Measurements from ENCODE around the gene YIPF5. TPM values are rescaled to one million over a fixed set of nuclear protein-coding genes. Genes with fewer than 3 reads are reported as not detected.

YIPF5 gene
- total RNA-seq, 6 donors from 2014 or later = 9.4 to 45.2 (median 30.9) TPM

DNA sequence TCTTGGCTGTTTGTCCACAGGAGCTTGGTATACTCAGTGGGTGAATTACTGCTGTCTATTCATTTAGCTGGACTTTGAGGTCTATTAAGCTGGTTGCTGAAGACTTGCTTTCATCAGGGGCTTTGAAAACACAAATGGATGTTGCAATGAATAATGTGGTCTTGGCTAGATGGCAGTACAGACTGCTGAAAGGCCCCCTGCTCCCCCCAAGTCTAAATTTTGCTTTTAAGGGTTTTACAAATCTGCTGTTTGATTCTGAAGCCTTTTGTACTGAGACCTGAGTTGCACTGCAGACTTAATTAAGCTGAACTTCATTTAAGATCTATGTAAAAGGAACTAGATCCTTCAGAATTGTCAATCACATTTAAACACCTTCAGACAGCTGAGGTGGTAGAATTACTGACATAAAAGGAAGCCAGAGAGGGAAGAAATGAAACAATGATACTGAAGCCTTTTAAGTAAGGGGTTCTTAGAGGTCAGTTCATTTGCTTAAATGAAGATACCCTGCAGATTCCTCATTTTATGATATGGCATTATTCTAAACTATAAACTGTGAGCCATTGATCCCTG lies 37.5 kb upstream of the YIPF5 start:
- Histone ChIP-seq H3K4me3 (no peak overlapping the region), H3K36me3 (no peaks in the 10 kb centered on the region), H3K27me3 (peaks cover 0 to 8% (median 5%) of the 10 kb centered on the region in 4 donors), H3K27ac (no peak overlapping the region), H3K9me3 (no peaks in the 10 kb centered on the region), H3K4me1 (peaks cover 0 to 7% (median 5%) of the 10 kb centered on the region in 4 donors)
- DNase-seq (no peak), ATAC-seq (ENCODE audit: low FRiP score in 2 of 2) (no peak)
- TF ChIP-seq CTCF (IDR thresholded peaks at IDR 0.05) = no peak
- no peak for TF ChIP-seq EP300 (IDR thresholded peaks at IDR 0.05)
- no peak for TF ChIP-seq POLR2AphosphoS5 (IDR thresholded peaks at IDR 0.05)
- no peak for TF ChIP-seq POLR2A (IDR thresholded peaks at IDR 0.05)

- TF ChIP-seq CTCF (IDR thresholded peaks at IDR 0.05) = no peak
- TF ChIP-seq EP300 (IDR thresholded peaks at IDR 0.05) = no peak
- TF ChIP-seq POLR2AphosphoS5 (IDR thresholded peaks at IDR 0.05) = no peak
- TF ChIP-seq POLR2A (IDR thresholded peaks at IDR 0.05) = no peak
- H3K4me1 ChIP-seq = peaks cover 0 to 9% (median 6%) of the 10 kb centered on the region in 4 donors
- 63 to 67% methylated on average over 2 of the region's 2 CpGs for WGBS, 2 donors
Measured at GRCh38 chr5:144206141-144206540, 35.7 kb upstream of the YIPF5 start.

GRCh38 chr5:144205141-144205551 lies 34.7 kb upstream of the YIPF5 start:
- WGBS, 2 donors = 1% methylated on average over 21 to 26 of the region's 31 CpGs
- H3K9me3 ChIP-seq = no peaks in the 10 kb centered on the region
- H3K4me1 ChIP-seq = peaks cover 0 to 9% (median 6%) of the 10 kb centered on the region in 4 donors
- H3K27ac ChIP-seq = no peak overlapping the region
- peak in 1 of 2 donors; percentile 85 for DNase-seq
- H3K27me3 ChIP-seq = peaks cover 0 to 8% (median 4%) of the 10 kb centered on the region in 4 donors
- ATAC-seq (ENCODE audit: low FRiP score in 2 of 2) = peak; percentile 22 to 71
- H3K36me3 ChIP-seq = no peaks in the 10 kb centered on the region
- TF ChIP-seq CTCF (IDR thresholded peaks at IDR 0.05) = no peak
- TF ChIP-seq EP300 (IDR thresholded peaks at IDR 0.05) = no peak
- TF ChIP-seq POLR2AphosphoS5 (IDR thresholded peaks at IDR 0.05) = no peak
- no peak for TF ChIP-seq POLR2A (IDR thresholded peaks at IDR 0.05)
- H3K4me3 ChIP-seq = peak overlapping the region; percentile 7 to 35 (median 19)

More at GRCh38 chr5:144206141-144206540, 35.7 kb upstream of the YIPF5 start:
- Histone ChIP-seq H3K27me3 (peaks cover 0 to 8% (median 5%) of the 10 kb centered on the region in 4 donors), H3K27ac (no peak overlapping the region), H3K36me3 (no peaks in the 10 kb centered on the region), H3K9me3 (no peaks in the 10 kb centered on the region), H3K4me3 (no peak overlapping the region)
- DNase-seq = no peak
- no peak for ATAC-seq (ENCODE audit: low FRiP score in 2 of 2)

- H3K36me3 ChIP-seq = no peaks in the 10 kb centered on the region
- H3K4me1 ChIP-seq = peaks cover 0 to 9% (median 6%) of the 10 kb centered on the region in 4 donors
- H3K27me3 ChIP-seq = peaks cover 0 to 8% (median 4%) of the 10 kb centered on the region in 4 donors
- ATAC-seq (ENCODE audit: low FRiP score in 2 of 2) = peak; percentile 65 to 84
- H3K4me3 ChIP-seq = no peak overlapping the region
- H3K9me3 ChIP-seq = no peaks in the 10 kb centered on the region
- H3K27ac ChIP-seq = no peak overlapping the region
- no peak for TF ChIP-seq POLR2A (IDR thresholded peaks at IDR 0.05)
- peak; percentile 47 to 79 (median 76) for TF ChIP-seq CTCF (IDR thresholded peaks at IDR 0.05)
- 41% methylated on average over 10 of the region's 10 CpGs for WGBS, 2 donors
- peak in 1 of 2 donors; percentile 23 for DNase-seq
Measured at GRCh38 chr5:144203750-144204596, 33.5 kb upstream of the YIPF5 start.

Measured in upper lobe of left lung (tissue), 6 donors.